C4-2B (cell line): ENCODE data around the gene UFSP2.

Experiments
- H3K27ac ChIP-seq: fragments of 450-650 bp; 2 replicates; pipeline ENCODE4 v1.5.1; 2017
- ZFX ChIP-seq: fragments of 450-650 bp; IDR thresholded peaks from 2 replicates; pipeline ENCODE4 v1.6.1; 2017
- TF ChIP-seq, protein P1 (sequence below): fragments of 450-650 bp; conservative IDR thresholded peaks from 2 replicates; pipeline ENCODE4 v1.5.1; 2017; ENCODE audit warnings: mild to moderate bottlenecking

UFSP2 gene

GRCh38 chr4:185395238-185395955 lies 30.4 kb downstream of the UFSP2 start, which contains the start of gene LRP2BP:
Gene LRP2BP, minus strand, starts transcription at chr4:185395924. Its CDS starts 17,738 bp downstream, at chr4:185378186.
- peak within 1 kb of the TSS; percentile 96 for H3K27ac ChIP-seq
- TF ChIP-seq, protein P1, sequence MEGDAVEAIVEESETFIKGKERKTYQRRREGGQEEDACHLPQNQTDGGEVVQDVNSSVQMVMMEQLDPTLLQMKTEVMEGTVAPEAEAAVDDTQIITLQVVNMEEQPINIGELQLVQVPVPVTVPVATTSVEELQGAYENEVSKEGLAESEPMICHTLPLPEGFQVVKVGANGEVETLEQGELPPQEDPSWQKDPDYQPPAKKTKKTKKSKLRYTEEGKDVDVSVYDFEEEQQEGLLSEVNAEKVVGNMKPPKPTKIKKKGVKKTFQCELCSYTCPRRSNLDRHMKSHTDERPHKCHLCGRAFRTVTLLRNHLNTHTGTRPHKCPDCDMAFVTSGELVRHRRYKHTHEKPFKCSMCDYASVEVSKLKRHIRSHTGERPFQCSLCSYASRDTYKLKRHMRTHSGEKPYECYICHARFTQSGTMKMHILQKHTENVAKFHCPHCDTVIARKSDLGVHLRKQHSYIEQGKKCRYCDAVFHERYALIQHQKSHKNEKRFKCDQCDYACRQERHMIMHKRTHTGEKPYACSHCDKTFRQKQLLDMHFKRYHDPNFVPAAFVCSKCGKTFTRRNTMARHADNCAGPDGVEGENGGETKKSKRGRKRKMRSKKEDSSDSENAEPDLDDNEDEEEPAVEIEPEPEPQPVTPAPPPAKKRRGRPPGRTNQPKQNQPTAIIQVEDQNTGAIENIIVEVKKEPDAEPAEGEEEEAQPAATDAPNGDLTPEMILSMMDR: no peak
- TF ChIP-seq ZFX: no peak

DNA sequence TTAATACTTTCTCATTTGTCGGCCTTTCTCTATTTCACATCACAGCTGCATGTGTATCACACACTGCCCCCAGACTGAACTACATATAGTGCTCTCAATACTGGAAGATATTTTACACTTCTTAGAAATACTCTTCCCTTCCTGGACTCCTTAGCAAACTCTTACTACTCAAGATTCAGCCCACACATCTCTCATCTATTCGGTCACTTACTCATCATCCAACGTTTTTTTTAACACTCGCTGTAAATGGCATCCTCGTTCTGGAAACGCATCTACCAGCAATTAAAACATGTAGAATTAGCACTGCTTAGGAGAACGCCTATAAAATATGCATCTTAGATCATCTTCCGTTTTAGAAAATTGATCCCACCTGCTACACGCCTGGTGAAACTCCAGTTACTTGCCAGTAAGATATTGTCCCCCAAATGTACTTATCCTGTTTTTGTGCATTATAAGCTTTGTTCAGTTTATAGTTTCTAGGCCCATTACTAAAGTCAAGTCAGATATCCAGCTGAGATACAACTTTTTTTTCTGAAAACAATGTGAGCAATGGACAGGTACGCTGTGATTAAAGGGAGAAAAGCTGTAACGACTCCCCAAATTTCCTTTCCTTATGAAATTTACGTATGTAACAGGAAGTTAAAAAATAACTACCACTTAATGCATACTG lies 31.1 kb downstream of the UFSP2 start:
- H3K27ac ChIP-seq: no peak overlapping the region
- TF ChIP-seq, protein P1: no peak
- no peak for TF ChIP-seq ZFX

- no peak overlapping the region for H3K27ac ChIP-seq
- no peak for TF ChIP-seq ZFX
- TF ChIP-seq, protein P1: no peak
Observed at GRCh38 chr4:185392156-185392555, 33.6 kb downstream of the UFSP2 start.

DNA sequence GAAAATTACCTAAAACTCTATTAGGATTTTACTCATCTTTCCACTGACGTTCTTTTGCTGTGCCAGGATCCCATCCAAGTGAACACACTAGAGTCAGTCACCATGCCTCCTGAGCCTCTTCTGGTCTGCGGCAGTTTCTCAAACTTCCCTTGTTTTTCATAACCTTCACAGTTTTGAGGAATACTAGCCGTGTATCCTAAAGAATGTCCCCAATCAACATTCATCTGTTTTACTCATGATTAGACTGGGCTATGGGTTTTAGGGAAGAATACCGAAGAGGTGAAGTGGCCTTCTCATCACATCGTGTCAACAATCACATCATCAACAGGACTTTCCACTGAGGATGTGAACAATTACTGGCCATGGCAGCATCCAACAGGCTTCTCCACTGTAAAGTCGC lies 34.8 kb downstream of the UFSP2 start:
- TF ChIP-seq, protein P1: no peak
- no peak for TF ChIP-seq ZFX
- no peak overlapping the region for H3K27ac ChIP-seq

DNA sequence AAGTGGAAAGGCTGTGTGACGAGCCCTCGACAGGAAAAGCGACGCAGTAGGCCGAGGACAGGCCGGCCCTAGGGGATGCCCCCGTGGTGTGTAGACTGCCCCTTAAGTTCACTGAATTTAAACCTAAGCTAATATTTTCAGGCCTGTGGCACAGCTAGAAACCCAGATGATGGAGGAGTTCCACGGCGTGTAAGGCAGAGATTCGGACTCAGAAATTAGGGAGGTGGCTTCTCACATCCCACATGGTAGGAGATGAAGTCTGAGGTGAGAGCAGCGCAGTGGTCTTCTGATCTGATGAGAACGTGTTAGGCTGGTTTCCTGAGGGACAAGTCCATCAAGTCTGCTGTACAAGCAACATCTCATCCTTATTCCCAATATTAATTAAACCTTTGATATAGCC lies 37.8 kb downstream of the UFSP2 start:
- TF ChIP-seq, protein P1: no peak
- TF ChIP-seq ZFX: no peak
- H3K27ac ChIP-seq: no peak overlapping the region

DNA sequence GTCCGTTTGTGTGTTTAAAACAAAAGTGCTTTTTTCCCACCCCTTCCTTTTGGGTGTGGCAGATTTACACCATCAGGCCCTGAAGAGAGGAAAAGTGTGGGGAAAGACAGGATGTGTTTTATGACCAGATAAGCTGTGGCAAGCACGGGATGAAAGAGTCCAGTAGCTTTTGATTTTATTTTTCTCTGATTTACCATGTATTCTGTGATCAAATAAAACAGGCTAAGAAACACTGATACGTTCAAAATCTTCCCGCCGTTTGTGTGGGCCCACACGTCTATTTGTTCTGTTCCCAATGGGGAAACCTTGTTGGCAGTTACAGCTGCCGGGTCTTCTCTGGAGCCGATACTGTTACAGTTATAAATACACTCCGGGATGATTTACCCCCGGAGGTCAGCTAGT lies 40.8 kb downstream of the UFSP2 start:
- no peak overlapping the region for H3K27ac ChIP-seq

GRCh38 chr4:185384061-185384460 lies 41.7 kb downstream of the UFSP2 start:
- no peak for TF ChIP-seq ZFX
- TF ChIP-seq, protein P1: no peak
- H3K27ac ChIP-seq: peak overlapping the region; percentile 79

More for the DNA sequence above, 40.8 kb downstream of the UFSP2 start:
- TF ChIP-seq, protein P1: no peak
- TF ChIP-seq ZFX: no peak
